ENCODE data around the gene HSD17B2. TPM values are rescaled to one million over a fixed set of nuclear protein-coding genes. Genes with fewer than 3 reads are reported as not detected.

HSD17B2 gene
- total and polyA plus RNA-seq, 4 donors: 47.7 to 126 (median 103) TPM

- Histone ChIP-seq H3K36me3 (ENCODE audit: control insufficient read depth in 4 of 4, insufficient read depth in 3 of 4, low read depth in 1 of 4, low read length in 3 of 4) (peaks cover 0 to 5% (median 0%) of the 10 kb centered on the region in 4 donors), H3K4me1 (ENCODE audit: control insufficient read depth in 4 of 4, insufficient read depth in 4 of 4, low read length in 3 of 4) (no peaks in the 10 kb centered on the region), H3K9ac (ENCODE audit: low read depth in 1 of 2, low read length in 2 of 2) (no peak overlapping the region), H3K27ac (ENCODE audit: low read depth in 1 of 2, low read length in 2 of 2) (no peak overlapping the region), H3K27me3 (ENCODE audit: control insufficient read depth in 4 of 4, insufficient read depth in 4 of 4, low read length in 3 of 4) (no peaks in the 10 kb centered on the region), H3K4me3 (ENCODE audit: low read depth in 1 of 3, low read length in 3 of 3) (no peak overlapping the region), H3K9me3 (ENCODE audit: control insufficient read depth in 4 of 4, low read length in 3 of 4) (peaks cover 0 to 6% (median 0%) of the 10 kb centered on the region in 4 donors)
- no peak for TF ChIP-seq RAD21 (IDR thresholded peaks at IDR 0.05)
- TF ChIP-seq HNF4G (IDR thresholded peaks at IDR 0.05): no peak
- no peak for TF ChIP-seq RXRA (IDR thresholded peaks at IDR 0.05)
- TF ChIP-seq MAX (IDR thresholded peaks at IDR 0.05): no peak
- TF ChIP-seq TAF1 (conservative IDR thresholded peaks at IDR 0.05): no peak
- TF ChIP-seq, protein P1, sequence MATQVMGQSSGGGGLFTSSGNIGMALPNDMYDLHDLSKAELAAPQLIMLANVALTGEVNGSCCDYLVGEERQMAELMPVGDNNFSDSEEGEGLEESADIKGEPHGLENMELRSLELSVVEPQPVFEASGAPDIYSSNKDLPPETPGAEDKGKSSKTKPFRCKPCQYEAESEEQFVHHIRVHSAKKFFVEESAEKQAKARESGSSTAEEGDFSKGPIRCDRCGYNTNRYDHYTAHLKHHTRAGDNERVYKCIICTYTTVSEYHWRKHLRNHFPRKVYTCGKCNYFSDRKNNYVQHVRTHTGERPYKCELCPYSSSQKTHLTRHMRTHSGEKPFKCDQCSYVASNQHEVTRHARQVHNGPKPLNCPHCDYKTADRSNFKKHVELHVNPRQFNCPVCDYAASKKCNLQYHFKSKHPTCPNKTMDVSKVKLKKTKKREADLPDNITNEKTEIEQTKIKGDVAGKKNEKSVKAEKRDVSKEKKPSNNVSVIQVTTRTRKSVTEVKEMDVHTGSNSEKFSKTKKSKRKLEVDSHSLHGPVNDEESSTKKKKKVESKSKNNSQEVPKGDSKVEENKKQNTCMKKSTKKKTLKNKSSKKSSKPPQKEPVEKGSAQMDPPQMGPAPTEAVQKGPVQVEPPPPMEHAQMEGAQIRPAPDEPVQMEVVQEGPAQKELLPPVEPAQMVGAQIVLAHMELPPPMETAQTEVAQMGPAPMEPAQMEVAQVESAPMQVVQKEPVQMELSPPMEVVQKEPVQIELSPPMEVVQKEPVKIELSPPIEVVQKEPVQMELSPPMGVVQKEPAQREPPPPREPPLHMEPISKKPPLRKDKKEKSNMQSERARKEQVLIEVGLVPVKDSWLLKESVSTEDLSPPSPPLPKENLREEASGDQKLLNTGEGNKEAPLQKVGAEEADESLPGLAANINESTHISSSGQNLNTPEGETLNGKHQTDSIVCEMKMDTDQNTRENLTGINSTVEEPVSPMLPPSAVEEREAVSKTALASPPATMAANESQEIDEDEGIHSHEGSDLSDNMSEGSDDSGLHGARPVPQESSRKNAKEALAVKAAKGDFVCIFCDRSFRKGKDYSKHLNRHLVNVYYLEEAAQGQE (IDR thresholded peaks at IDR 0.05): no peak
- no peak for TF ChIP-seq YY1 (IDR thresholded peaks at IDR 0.05)
- TF ChIP-seq HNF4A (conservative IDR thresholded peaks at IDR 0.05): no peak
- TF ChIP-seq, protein P2, sequence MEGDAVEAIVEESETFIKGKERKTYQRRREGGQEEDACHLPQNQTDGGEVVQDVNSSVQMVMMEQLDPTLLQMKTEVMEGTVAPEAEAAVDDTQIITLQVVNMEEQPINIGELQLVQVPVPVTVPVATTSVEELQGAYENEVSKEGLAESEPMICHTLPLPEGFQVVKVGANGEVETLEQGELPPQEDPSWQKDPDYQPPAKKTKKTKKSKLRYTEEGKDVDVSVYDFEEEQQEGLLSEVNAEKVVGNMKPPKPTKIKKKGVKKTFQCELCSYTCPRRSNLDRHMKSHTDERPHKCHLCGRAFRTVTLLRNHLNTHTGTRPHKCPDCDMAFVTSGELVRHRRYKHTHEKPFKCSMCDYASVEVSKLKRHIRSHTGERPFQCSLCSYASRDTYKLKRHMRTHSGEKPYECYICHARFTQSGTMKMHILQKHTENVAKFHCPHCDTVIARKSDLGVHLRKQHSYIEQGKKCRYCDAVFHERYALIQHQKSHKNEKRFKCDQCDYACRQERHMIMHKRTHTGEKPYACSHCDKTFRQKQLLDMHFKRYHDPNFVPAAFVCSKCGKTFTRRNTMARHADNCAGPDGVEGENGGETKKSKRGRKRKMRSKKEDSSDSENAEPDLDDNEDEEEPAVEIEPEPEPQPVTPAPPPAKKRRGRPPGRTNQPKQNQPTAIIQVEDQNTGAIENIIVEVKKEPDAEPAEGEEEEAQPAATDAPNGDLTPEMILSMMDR (IDR thresholded peaks at IDR 0.05; ENCODE audit: low read depth, low read length, missing input control): no peak
- TF ChIP-seq, protein P3, sequence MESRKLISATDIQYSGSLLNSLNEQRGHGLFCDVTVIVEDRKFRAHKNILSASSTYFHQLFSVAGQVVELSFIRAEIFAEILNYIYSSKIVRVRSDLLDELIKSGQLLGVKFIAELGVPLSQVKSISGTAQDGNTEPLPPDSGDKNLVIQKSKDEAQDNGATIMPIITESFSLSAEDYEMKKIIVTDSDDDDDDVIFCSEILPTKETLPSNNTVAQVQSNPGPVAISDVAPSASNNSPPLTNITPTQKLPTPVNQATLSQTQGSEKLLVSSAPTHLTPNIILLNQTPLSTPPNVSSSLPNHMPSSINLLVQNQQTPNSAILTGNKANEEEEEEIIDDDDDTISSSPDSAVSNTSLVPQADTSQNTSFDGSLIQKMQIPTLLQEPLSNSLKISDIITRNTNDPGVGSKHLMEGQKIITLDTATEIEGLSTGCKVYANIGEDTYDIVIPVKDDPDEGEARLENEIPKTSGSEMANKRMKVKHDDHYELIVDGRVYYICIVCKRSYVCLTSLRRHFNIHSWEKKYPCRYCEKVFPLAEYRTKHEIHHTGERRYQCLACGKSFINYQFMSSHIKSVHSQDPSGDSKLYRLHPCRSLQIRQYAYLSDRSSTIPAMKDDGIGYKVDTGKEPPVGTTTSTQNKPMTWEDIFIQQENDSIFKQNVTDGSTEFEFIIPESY (IDR thresholded peaks at IDR 0.05): no peak
- no peak for DNase-seq (ENCODE audit: low spot score)
- WGBS: 81% methylated on average over 6 of the region's 6 CpGs
Measured at GRCh38 chr16:82005027-82005830, 29.8 kb upstream of the HSD17B2 start.

- Histone ChIP-seq H3K27me3 (ENCODE audit: control insufficient read depth in 4 of 4, insufficient read depth in 4 of 4, low read length in 3 of 4) (no peaks in the 10 kb centered on the region), H3K9ac (ENCODE audit: low read depth in 1 of 2, low read length in 2 of 2) (no peak overlapping the region), H3K27ac (ENCODE audit: low read depth in 1 of 2, low read length in 2 of 2) (no peak overlapping the region), H3K4me3 (ENCODE audit: low read depth in 1 of 3, low read length in 3 of 3) (no peak overlapping the region), H3K4me1 (ENCODE audit: control insufficient read depth in 4 of 4, insufficient read depth in 4 of 4, low read length in 3 of 4) (peaks cover 0 to 6% (median 3%) of the 10 kb centered on the region in 4 donors), H3K36me3 (ENCODE audit: control insufficient read depth in 4 of 4, insufficient read depth in 3 of 4, low read depth in 1 of 4, low read length in 3 of 4) (peaks cover 0 to 2% (median 0%) of the 10 kb centered on the region in 4 donors), H3K9me3 (ENCODE audit: control insufficient read depth in 4 of 4, low read length in 3 of 4) (peaks cover 0 to 6% (median 0%) of the 10 kb centered on the region in 4 donors)
- DNase-seq (ENCODE audit: low spot score): no peak
- WGBS: 92% methylated on average over 5 of the region's 5 CpGs
- TF ChIP-seq, protein P2 (IDR thresholded peaks at IDR 0.05; ENCODE audit: low read depth, low read length, missing input control): no peak
- no peak for TF ChIP-seq TAF1 (conservative IDR thresholded peaks at IDR 0.05)
- no peak for TF ChIP-seq MAX (IDR thresholded peaks at IDR 0.05)
Measured at GRCh38 chr16:82006036-82006435, 29.0 kb upstream of the HSD17B2 start.
